Skin of body (tissue), 2 donors: ENCODE data around the gene XPO5. TPM values are rescaled to one million over a fixed set of nuclear protein-coding genes. Genes with fewer than 3 reads are reported as not detected.
"Not testable (repeated sequence)": the region's sequence is repeated elsewhere in the genome, so short reads cannot be mapped to it uniquely, and the experiment has no call there.

ENCODE experiments used
- DNase-seq: peaks from one replicate; lab custom pipeline; 2025; lab: John Stamatoyannopoulos, UW
- total RNA-seq: library from RNA; depleted of rRNA; stranded (reverse); fragments of >200 nt; gene quantifications from one replicate; pipeline ENCODE4 v1.2.3, GENCODE V29; 2014

Gene XPO5
- 25.1 TPM for total RNA-seq

- DNase-seq = peak; percentile 81
Measured at GRCh38 chr6:43575772-43576551, at the start of gene XPO5, which contains the start of gene POLH. XPO5 (minus strand) TSS chr6:43576038; CDS start chr6:43575864, 174 bp downstream. POLH (plus strand) TSS chr6:43576185; CDS start chr6:43582320, 6,135 bp downstream.

- no peak for DNase-seq
Measured at GRCh38 chr6:43625393-43625992, 49.7 kb upstream of the XPO5 start.

- DNase-seq = no peak
Measured at GRCh38 chr6:43624786-43625288, 49.0 kb upstream of the XPO5 start.

- DNase-seq = no peak
Measured at GRCh38 chr6:43623880-43624785, 48.3 kb upstream of the XPO5 start.

GRCh38 chr6:43622541-43622940, 46.7 kb upstream of the XPO5 start:
- DNase-seq = no peak

- no peak for DNase-seq
Measured at GRCh38 chr6:43621836-43622180, 46.0 kb upstream of the XPO5 start.

- DNase-seq = no peak
Measured at GRCh38 chr6:43621078-43621835, 45.4 kb upstream of the XPO5 start.

GRCh38 chr6:43616725-43617472, 41.1 kb upstream of the XPO5 start:
- no peak for DNase-seq

GRCh38 chr6:43614396-43614730, 38.5 kb upstream of the XPO5 start:
- DNase-seq = no peak

GRCh38 chr6:43613721-43614395, 38.0 kb upstream of the XPO5 start:
- DNase-seq = no peak

GRCh38 chr6:43610431-43610830, 34.6 kb upstream of the XPO5 start:
- no peak for DNase-seq

GRCh38 chr6:43609402-43609801, 33.6 kb upstream of the XPO5 start:
- no peak for DNase-seq

GRCh38 chr6:43608807-43609206, 33.0 kb upstream of the XPO5 start:
- DNase-seq = no peak

- peak; percentile 40 for DNase-seq
Measured at GRCh38 chr6:43608310-43608763, 32.5 kb upstream of the XPO5 start.

- DNase-seq = no peak
Measured at GRCh38 chr6:43606019-43606418, 30.2 kb upstream of the XPO5 start.

- no peak for DNase-seq
Measured at GRCh38 chr6:43604174-43604573, 28.3 kb upstream of the XPO5 start.

GRCh38 chr6:43600595-43600994, 24.8 kb upstream of the XPO5 start:
- no peak for DNase-seq

- no peak for DNase-seq
Measured at GRCh38 chr6:43593938-43594337, 18.1 kb upstream of the XPO5 start.

- DNase-seq = not testable (repeated sequence)
Measured at GRCh38 chr6:43589564-43589963, 13.7 kb upstream of the XPO5 start.

- DNase-seq = no peak
Measured at GRCh38 chr6:43588194-43588593, 12.4 kb upstream of the XPO5 start.
